MM.1S (cell line): ENCODE measurements around the gene ITGA6.

Experiments
- DNase-seq: peaks from one replicate; pipeline ENCODE4 v3.0.0-alpha.2; 2015
- H2AFZ ChIP-seq: fragments of 300-600 bp; sonication (generic); 2 replicates; pipeline ENCODE4 v1.6.0; 2016; ENCODE audit warnings: antibody characterized with exemption, low read length
- H3F3A ChIP-seq: fragments of 300-600 bp; sonication (generic); 2 replicates; pipeline ENCODE4 v1.6.1; 2016; ENCODE audit warnings: mild to moderate bottlenecking, antibody characterized with exemption, low read length, moderate library complexity, mixed read lengths; ENCODE audit not compliant: insufficient read depth
- H3K27ac ChIP-seq: fragments of 300-600 bp; sonication (generic); 2 replicates; pipeline ENCODE4 v1.5.1; 2016; ENCODE audit warnings: mild to moderate bottlenecking, low read length
- H3K27me3 ChIP-seq: fragments of 300-600 bp; sonication (generic); replicated peaks from 2 replicates; pipeline ENCODE4 v1.6.0; 2016; ENCODE audit warnings: low read length; ENCODE audit not compliant: insufficient read depth
- H3K36me3 ChIP-seq: fragments of 300-600 bp; sonication (generic); replicated peaks from 2 replicates; pipeline ENCODE4 v1.6.1; 2016; ENCODE audit warnings: mild to moderate bottlenecking, low read length, mixed read lengths; ENCODE audit not compliant: insufficient read depth
- H3K4me1 ChIP-seq: fragments of 300-600 bp; sonication (generic); 2 replicates; pipeline ENCODE4 v1.6.1; 2016; ENCODE audit warnings: low read length, mixed read lengths
- H3K4me2 ChIP-seq: fragments of 300-600 bp; sonication (generic); 2 replicates; pipeline ENCODE4 v1.6.0; 2016; ENCODE audit warnings: low read depth, low read length
- H3K4me3 ChIP-seq: fragments of 300-600 bp; sonication (generic); 2 replicates; pipeline ENCODE4 v1.5.1; 2016; ENCODE audit warnings: low read length, mixed read lengths
- H3K79me2 ChIP-seq: fragments of 300-600 bp; sonication (generic); 2 replicates; pipeline ENCODE4 v1.6.1; 2016; ENCODE audit warnings: mixed run types, low read length, mixed read lengths
- H3K9ac ChIP-seq: fragments of 300-600 bp; sonication (generic); 2 replicates; pipeline ENCODE4 v1.6.1; 2016; ENCODE audit warnings: low read length, mixed read lengths
- H3K9me2 ChIP-seq: fragments of 300-600 bp; sonication (generic); replicated peaks from 2 replicates; pipeline ENCODE4 v1.6.1; 2016; ENCODE audit warnings: mild to moderate bottlenecking, low read length, mixed read lengths; ENCODE audit not compliant: insufficient read depth
- H3K9me3 ChIP-seq: fragments of 300-600 bp; sonication (generic); replicated peaks from 2 replicates; pipeline ENCODE4 v1.6.1; 2016; ENCODE audit warnings: mild to moderate bottlenecking, low read length, mixed read lengths; ENCODE audit not compliant: insufficient read depth
- H4K20me1 ChIP-seq: fragments of 300-600 bp; sonication (generic); 2 replicates; pipeline ENCODE4 v1.6.1; 2016; ENCODE audit warnings: mild to moderate bottlenecking, low read length, moderate library complexity, mixed read lengths; ENCODE audit not compliant: insufficient read depth
- CTCF ChIP-seq: fragments of 300-600 bp; sonication (generic); IDR thresholded peaks from 2 replicates; pipeline ENCODE4 v1.5.1; 2016; ENCODE audit warnings: antibody characterized with exemption, low read length, mixed read lengths
- EZH2 ChIP-seq: fragments of 300-600 bp; sonication (generic); optimal IDR thresholded peaks from 2 replicates; pipeline ENCODE3; 2017; ENCODE audit warnings: low read depth, mild to moderate bottlenecking, antibody characterized with exemption, low read length, mixed read lengths
- EZH2phosphoT487 ChIP-seq: fragments of 300-600 bp; sonication (generic); IDR thresholded peaks from 2 replicates; pipeline ENCODE4 v1.6.1; 2018; ENCODE audit warnings: antibody characterized with exemption, low read length

Gene ITGA6

GRCh38 chr2:172395503-172395902 is 31.9 kb upstream of the ITGA6 start:
- H3K9ac ChIP-seq = no peak overlapping the region
- no peak overlapping the region for H3K4me2 ChIP-seq
- no peaks in the 10 kb centered on the region for H3K27me3 ChIP-seq
- H3K36me3 ChIP-seq = no peaks in the 10 kb centered on the region
- TF ChIP-seq EZH2phosphoT487 = no peak
- TF ChIP-seq EZH2 = no peak
- no peak for TF ChIP-seq CTCF
- H3K79me2 ChIP-seq = no peaks in the 10 kb centered on the region
- no peaks in the 10 kb centered on the region for H3K9me2 ChIP-seq
- no peak overlapping the region for H3K4me3 ChIP-seq
- H4K20me1 ChIP-seq = no peaks in the 10 kb centered on the region
- H3F3A ChIP-seq = no peaks in the 10 kb centered on the region
- H3K27ac ChIP-seq = no peak overlapping the region
- no peak for DNase-seq
- no peak overlapping the region for H2AFZ ChIP-seq
- H3K4me1 ChIP-seq = no peaks in the 10 kb centered on the region
- no peaks in the 10 kb centered on the region for H3K9me3 ChIP-seq

GRCh38 chr2:172397148-172397834 is 30.1 kb upstream of the ITGA6 start:
- no peak overlapping the region for H3K4me3 ChIP-seq
- H3K9ac ChIP-seq = no peak overlapping the region
- no peak overlapping the region for H2AFZ ChIP-seq
- no peaks in the 10 kb centered on the region for H3K9me3 ChIP-seq
- no peak overlapping the region for H3K27ac ChIP-seq
- no peak for DNase-seq
- no peak overlapping the region for H3K4me2 ChIP-seq
- H3K36me3 ChIP-seq = no peaks in the 10 kb centered on the region
- no peak for TF ChIP-seq CTCF
- TF ChIP-seq EZH2phosphoT487 = no peak
- TF ChIP-seq EZH2 = no peak
- no peaks in the 10 kb centered on the region for H3K79me2 ChIP-seq
- no peaks in the 10 kb centered on the region for H3F3A ChIP-seq
- H3K9me2 ChIP-seq = no peaks in the 10 kb centered on the region
- no peaks in the 10 kb centered on the region for H4K20me1 ChIP-seq
- no peaks in the 10 kb centered on the region for H3K4me1 ChIP-seq
- H3K27me3 ChIP-seq = no peaks in the 10 kb centered on the region

- H3F3A ChIP-seq = no peaks in the 10 kb centered on the region
- H3K9me2 ChIP-seq = no peaks in the 10 kb centered on the region
- H3K27me3 ChIP-seq = no peaks in the 10 kb centered on the region
- no peak overlapping the region for H3K4me3 ChIP-seq
- no peaks in the 10 kb centered on the region for H3K36me3 ChIP-seq
- DNase-seq = no peak
- H3K27ac ChIP-seq = no peak overlapping the region
- no peaks in the 10 kb centered on the region for H3K9me3 ChIP-seq
- no peaks in the 10 kb centered on the region for H4K20me1 ChIP-seq
- no peaks in the 10 kb centered on the region for H3K79me2 ChIP-seq
- no peaks in the 10 kb centered on the region for H3K4me1 ChIP-seq
- no peak overlapping the region for H3K9ac ChIP-seq
- H3K4me2 ChIP-seq = no peak overlapping the region
- TF ChIP-seq CTCF (no peak), EZH2phosphoT487 (no peak), EZH2 (no peak)
- H2AFZ ChIP-seq = no peak overlapping the region
Measured at GRCh38 chr2:172398440-172398839, 28.9 kb upstream of the ITGA6 start.
